IPS-NIHi7 (cell line): ENCODE data around the gene DGKH.

ENCODE experiments used
- DNase-seq: peaks from one replicate; pipeline ENCODE4 v3.0.0; 2012; ENCODE audit warnings: mixed read lengths; ENCODE audit errors: extremely low spot score

Gene DGKH

GRCh38 chr13:42274386-42275097 lies 226.1 kb downstream of the DGKH start:
- DNase-seq = no peak

- DNase-seq = no peak
Observed at GRCh38 chr13:42275098-42275471, 226.6 kb downstream of the DGKH start.

GRCh38 chr13:42275506-42275905 lies 227.1 kb downstream of the DGKH start:
- no peak for DNase-seq

- no peak for DNase-seq
Observed at GRCh38 chr13:42276683-42277082, 228.2 kb downstream of the DGKH start.

GRCh38 chr13:42277618-42278276 lies 229.3 kb downstream of the DGKH start:
- no peak for DNase-seq

GRCh38 chr13:42279080-42279479 lies 230.6 kb downstream of the DGKH start:
- DNase-seq = no peak

GRCh38 chr13:42279986-42280385 lies 231.5 kb downstream of the DGKH start:
- no peak for DNase-seq

DNA sequence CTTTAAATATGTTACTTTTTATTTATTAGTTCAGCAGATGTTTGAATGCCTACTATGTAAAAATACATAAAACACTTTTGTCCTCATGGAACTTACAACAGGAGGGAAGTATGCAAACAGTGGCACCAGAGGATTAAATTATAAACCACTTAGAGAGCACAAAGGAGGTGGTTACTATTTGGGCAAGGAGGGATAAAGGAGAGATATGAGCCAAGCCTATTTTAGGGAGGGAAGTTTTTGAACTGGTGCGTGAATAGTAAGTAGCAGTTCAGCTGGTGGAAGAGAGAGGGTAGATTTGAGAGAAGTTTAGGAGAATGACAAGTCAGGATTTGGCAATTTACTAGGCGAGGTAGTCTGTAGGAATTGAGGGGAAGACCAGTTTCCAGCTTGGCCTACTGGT lies 232.1 kb downstream of the DGKH start:
- DNase-seq = no peak

- DNase-seq = no peak
Observed at GRCh38 chr13:42283574-42283973, 235.1 kb downstream of the DGKH start.

- no peak for DNase-seq
Observed at GRCh38 chr13:42284068-42284467, 235.6 kb downstream of the DGKH start.
